HFFc6 (cell line): Measurements from ENCODE around the gene MATK. TPM values are rescaled to one million over a fixed set of nuclear protein-coding genes. Genes with fewer than 3 reads are reported as not detected.

Experiments
- DNase-seq: peaks from one replicate; pipeline ENCODE4 v3.0.0-alpha.2; 2018
- H3K27ac Mint-ChIP-seq: 2 replicates; pipeline ENCODE4 v1.8.0; 2020; ENCODE audit warnings: mild to moderate bottlenecking, mixed read lengths
- H3K27me3 Mint-ChIP-seq: 2 replicates; pipeline ENCODE4 v1.8.0; 2021; ENCODE audit warnings: mild to moderate bottlenecking, moderate library complexity, mixed read lengths; ENCODE audit not compliant: insufficient read depth
- H3K36me3 Mint-ChIP-seq: 2 replicates; pipeline ENCODE4 v1.8.0; 2021; ENCODE audit warnings: low read depth, mixed read lengths
- H3K4me1 Mint-ChIP-seq: 2 replicates; pipeline ENCODE4 v1.8.0; 2020; ENCODE audit warnings: low read depth, mixed read lengths
- H3K4me3 Mint-ChIP-seq: 2 replicates; pipeline ENCODE4 v1.8.0; 2020; ENCODE audit warnings: mild to moderate bottlenecking, moderate library complexity, mixed read lengths
- H3K9me3 Mint-ChIP-seq: 2 replicates; pipeline ENCODE4 v1.8.0; 2020; ENCODE audit warnings: mild to moderate bottlenecking, mixed read lengths
- CTCF ChIP-seq: fragments of 200-600 bp; sonication (generic); IDR thresholded peaks from 2 replicates; pipeline ENCODE4 v1.5.0; 2021; ENCODE audit warnings: antibody characterized with exemption, mild to moderate bottlenecking
- total RNA-seq, 6 experiments: library from RNA; stranded (reverse); fragmentation: NEBNext Ultra II Directional; extraction: Animal tissue kit (Norgen Biotek cat#: 25700); gene quantifications; 2 replicates in 1 of 6; 3 replicates in 5 of 6; pipeline ENCODE4 v1.2.3, GENCODE V29; 2021

The MATK gene
- total RNA-seq, 6 experiments from 2014 or later: not detected

GRCh38 chr19:3793799-3794198, 7.6 kb upstream of the MATK start:
- H3K27me3 Mint-ChIP-seq: peaks cover 26% of the 10 kb centered on the region
- H3K4me1 Mint-ChIP-seq: no peaks in the 10 kb centered on the region
- TF ChIP-seq CTCF: no peak
- H3K27ac Mint-ChIP-seq: no peak overlapping the region
- peaks cover 21% of the 10 kb centered on the region for H3K9me3 Mint-ChIP-seq
- H3K36me3 Mint-ChIP-seq: peaks cover 6% of the 10 kb centered on the region; the same call in 1 of the 2 replicates
- no peak for DNase-seq
- H3K4me3 Mint-ChIP-seq: no peak overlapping the region

- Mint-ChIP-seq H3K4me1 (no peaks in the 10 kb centered on the region), H3K27ac (no peak overlapping the region), H3K27me3 (peaks cover 24% of the 10 kb centered on the region), H3K9me3 (peaks cover 21% of the 10 kb centered on the region), H3K36me3 (peaks cover 6% of the 10 kb centered on the region; the same call in 1 of the 2 replicates), H3K4me3 (no peak overlapping the region)
- no peak for TF ChIP-seq CTCF
- no peak for DNase-seq
Measured at GRCh38 chr19:3792114-3792513, 5.9 kb upstream of the MATK start.

- no peaks in the 10 kb centered on the region for H3K36me3 Mint-ChIP-seq
- no peak for TF ChIP-seq CTCF
- no peak overlapping the region for H3K4me3 Mint-ChIP-seq
- no peak overlapping the region for H3K27ac Mint-ChIP-seq
- DNase-seq: no peak
- no peaks in the 10 kb centered on the region for H3K4me1 Mint-ChIP-seq
- peaks cover 13% of the 10 kb centered on the region for H3K9me3 Mint-ChIP-seq
- H3K27me3 Mint-ChIP-seq: peaks cover 20% of the 10 kb centered on the region
Measured at GRCh38 chr19:3790941-3791340, 4.8 kb upstream of the MATK start.

- Mint-ChIP-seq H3K27ac (no peak overlapping the region), H3K9me3 (peaks cover 13% of the 10 kb centered on the region), H3K4me1 (no peaks in the 10 kb centered on the region), H3K4me3 (no peak overlapping the region), H3K27me3 (peaks cover 20% of the 10 kb centered on the region), H3K36me3 (no peaks in the 10 kb centered on the region)
- no peak for DNase-seq
- no peak for TF ChIP-seq CTCF
Measured at GRCh38 chr19:3790209-3790734, 4.1 kb upstream of the MATK start.

- no peak for DNase-seq
- no peaks in the 10 kb centered on the region for H3K4me1 Mint-ChIP-seq
- peaks cover 24% of the 10 kb centered on the region for H3K27me3 Mint-ChIP-seq
- H3K4me3 Mint-ChIP-seq: no peak overlapping the region
- no peak overlapping the region for H3K27ac Mint-ChIP-seq
- peaks cover 13% of the 10 kb centered on the region for H3K9me3 Mint-ChIP-seq
- no peaks in the 10 kb centered on the region for H3K36me3 Mint-ChIP-seq
- TF ChIP-seq CTCF: no peak
Measured at GRCh38 chr19:3788996-3789778, 3.0 kb upstream of the MATK start.
